Neural cell (in vitro differentiated cells): Measurements from ENCODE around the gene EFTUD2. TPM values are rescaled to one million over a fixed set of nuclear protein-coding genes. Genes with fewer than 3 reads are reported as not detected.

Source experiments
- H2AFZ ChIP-seq: fragments of 200-600, 300-800 bp; sonication (generic), shearing (Covaris generic); 2 replicates; pipeline ENCODE4 v1.6.0; 2014; ENCODE audit warnings: low read depth, mild to moderate bottlenecking, antibody characterized with exemption, low read length, moderate library complexity
- H3F3A ChIP-seq: fragments of 200-600 bp; shearing (Covaris generic); 2 replicates; pipeline ENCODE4 v1.6.1; 2016; ENCODE audit warnings: mild to moderate bottlenecking, moderate library complexity, mixed read lengths, antibody characterized with exemption, low read length; ENCODE audit not compliant: insufficient read depth, poor library complexity, severe bottlenecking
- H3K27ac ChIP-seq: fragments of 200-600, 300-800 bp; sonication (generic), shearing (Covaris generic); 2 replicates; pipeline ENCODE4 v1.5.1; 2014; ENCODE audit warnings: mild to moderate bottlenecking, low read length, moderate library complexity
- H3K27me3 ChIP-seq: fragments of 300-800, 200-600 bp; sonication (generic), shearing (Covaris generic); 2 replicates; pipeline ENCODE4 v1.6.0; 2014; ENCODE audit warnings: mild to moderate bottlenecking, low read depth, low read length, moderate library complexity; ENCODE audit not compliant: insufficient read depth
- H3K36me3 ChIP-seq: fragments of 300-800, 200-600 bp; sonication (generic), shearing (Covaris generic); 2 replicates; pipeline ENCODE4 v1.5.1; 2014; ENCODE audit warnings: mild to moderate bottlenecking, antibody characterized with exemption, low read length, moderate library complexity; ENCODE audit not compliant: insufficient read depth
- H3K4me2 ChIP-seq: fragments of 300-800, 200-600 bp; sonication (generic), shearing (Covaris generic); 2 replicates; pipeline ENCODE4 v1.6.0; 2014; ENCODE audit warnings: mild to moderate bottlenecking, low read length
- H3K4me3 ChIP-seq: fragments of 300-800, 200-600 bp; sonication (generic), shearing (Covaris generic); 2 replicates; pipeline ENCODE4 v1.5.1; 2014; ENCODE audit warnings: mild to moderate bottlenecking, low read length, moderate library complexity
- H3K79me2 ChIP-seq: fragments of 200-600 bp; shearing (Covaris generic); replicated peaks from 2 replicates; pipeline ENCODE4 v1.6.0; 2014; ENCODE audit warnings: mild to moderate bottlenecking, low read length, moderate library complexity; ENCODE audit not compliant: insufficient read depth
- H3K9ac ChIP-seq: fragments of 300-800, 200-600 bp; sonication (generic), shearing (Covaris generic); 2 replicates; pipeline ENCODE4 v1.6.1; 2016; ENCODE audit warnings: mild to moderate bottlenecking, low read length, mixed read lengths
- H3K9me2 ChIP-seq: fragments of 200-600 bp; shearing (Covaris generic); 2 replicates; pipeline ENCODE4 v1.6.1; 2016; ENCODE audit warnings: mild to moderate bottlenecking, low read length, mixed read lengths; ENCODE audit not compliant: insufficient read depth
- H3K9me3 ChIP-seq: fragments of 200-600, 300-800 bp; sonication (generic), shearing (Covaris generic); 2 replicates; pipeline ENCODE4 v1.6.1; 2016; ENCODE audit warnings: mild to moderate bottlenecking, mixed run types, low read length, moderate library complexity, mixed read lengths
- H4K20me1 ChIP-seq: fragments of 200-600 bp; shearing (Covaris generic); 2 replicates; pipeline ENCODE4 v1.6.1; 2016; ENCODE audit warnings: mild to moderate bottlenecking, mixed run types; ENCODE audit not compliant: insufficient read depth
- EP300 ChIP-seq: fragments of 450-650 bp; conservative IDR thresholded peaks from 2 replicates; pipeline ENCODE4 v1.6.1; 2014; ENCODE audit warnings: antibody characterized with exemption, mild to moderate bottlenecking, moderate library complexity; ENCODE audit not compliant: poor library complexity, severe bottlenecking
- EZH2 ChIP-seq: fragments of 200-600, 300-800 bp; shearing (Covaris generic), sonication (generic); IDR thresholded peaks from 2 replicates; pipeline ENCODE4 v1.6.1; 2014; ENCODE audit warnings: antibody characterized with exemption, low read length, borderline replicate concordance, mild to moderate bottlenecking; ENCODE audit not compliant: insufficient read depth, poor library complexity, severe bottlenecking
- MXI1 ChIP-seq: fragments of 450-650 bp; conservative IDR thresholded peaks from 2 replicates; pipeline ENCODE4 v1.6.1; 2014; ENCODE audit warnings: antibody characterized with exemption, mild to moderate bottlenecking; ENCODE audit not compliant: poor library complexity, severe bottlenecking
- POLR2AphosphoS5 ChIP-seq: IDR thresholded peaks from 2 replicates; pipeline ENCODE4 v1.6.1; 2012
- RAD21 ChIP-seq: fragments of 450-650 bp; conservative IDR thresholded peaks from 2 replicates; pipeline ENCODE4 v1.6.1; 2014; ENCODE audit warnings: antibody characterized with exemption, mild to moderate bottlenecking, moderate library complexity
- SMC3 ChIP-seq: fragments of 450-650 bp; conservative IDR thresholded peaks from 2 replicates; pipeline ENCODE4 v1.6.1; 2014; ENCODE audit warnings: antibody characterized with exemption, mild to moderate bottlenecking, moderate library complexity; ENCODE audit not compliant: poor library complexity
- TAF1 ChIP-seq: IDR thresholded peaks from 2 replicates; pipeline ENCODE4 v1.6.1; 2012; ENCODE audit warnings: low read depth
- polyA plus RNA-seq: library from polyadenylated mRNA; depleted of rRNA; stranded (reverse); fragments of >200 nt; gene quantifications from 2 replicates; pipeline ENCODE4 v1.2.3, GENCODE V29; 2014
- TF ChIP-seq, protein P1 (sequence below): fragments of 450-650 bp; IDR thresholded peaks from 2 replicates; pipeline ENCODE4 v1.5.1; 2014; ENCODE audit warnings: antibody characterized with exemption, mild to moderate bottlenecking, moderate library complexity; ENCODE audit not compliant: poor library complexity, severe bottlenecking
- TF ChIP-seq, protein P2 (sequence below): IDR thresholded peaks from 2 replicates; pipeline ENCODE4 v1.6.1; 2012; ENCODE audit warnings: borderline replicate concordance

The EFTUD2 gene
- polyA plus RNA-seq, 1 donor from 2014 or later = 69.4 TPM

- Histone ChIP-seq H3K36me3 (peaks cover 5% of the 10 kb centered on the region), H3K9me2 (no peaks in the 10 kb centered on the region), H3K9ac (no peak overlapping the region), H3K27ac (no peak overlapping the region), H3K9me3 (no peaks in the 10 kb centered on the region), H4K20me1 (no peaks in the 10 kb centered on the region), H3K4me3 (no peak overlapping the region), H3F3A (no peaks in the 10 kb centered on the region), H3K4me2 (no peak overlapping the region), H3K27me3 (no peaks in the 10 kb centered on the region), H2AFZ (no peak overlapping the region), H3K79me2 (no peaks in the 10 kb centered on the region)
- TF ChIP-seq MXI1 = no peak
- TF ChIP-seq EZH2 = no peak
- no peak for TF ChIP-seq EP300
- TF ChIP-seq RAD21 = no peak
- no peak for TF ChIP-seq SMC3
- TF ChIP-seq, protein P1, sequence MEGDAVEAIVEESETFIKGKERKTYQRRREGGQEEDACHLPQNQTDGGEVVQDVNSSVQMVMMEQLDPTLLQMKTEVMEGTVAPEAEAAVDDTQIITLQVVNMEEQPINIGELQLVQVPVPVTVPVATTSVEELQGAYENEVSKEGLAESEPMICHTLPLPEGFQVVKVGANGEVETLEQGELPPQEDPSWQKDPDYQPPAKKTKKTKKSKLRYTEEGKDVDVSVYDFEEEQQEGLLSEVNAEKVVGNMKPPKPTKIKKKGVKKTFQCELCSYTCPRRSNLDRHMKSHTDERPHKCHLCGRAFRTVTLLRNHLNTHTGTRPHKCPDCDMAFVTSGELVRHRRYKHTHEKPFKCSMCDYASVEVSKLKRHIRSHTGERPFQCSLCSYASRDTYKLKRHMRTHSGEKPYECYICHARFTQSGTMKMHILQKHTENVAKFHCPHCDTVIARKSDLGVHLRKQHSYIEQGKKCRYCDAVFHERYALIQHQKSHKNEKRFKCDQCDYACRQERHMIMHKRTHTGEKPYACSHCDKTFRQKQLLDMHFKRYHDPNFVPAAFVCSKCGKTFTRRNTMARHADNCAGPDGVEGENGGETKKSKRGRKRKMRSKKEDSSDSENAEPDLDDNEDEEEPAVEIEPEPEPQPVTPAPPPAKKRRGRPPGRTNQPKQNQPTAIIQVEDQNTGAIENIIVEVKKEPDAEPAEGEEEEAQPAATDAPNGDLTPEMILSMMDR = no peak
- TF ChIP-seq, protein P2, sequence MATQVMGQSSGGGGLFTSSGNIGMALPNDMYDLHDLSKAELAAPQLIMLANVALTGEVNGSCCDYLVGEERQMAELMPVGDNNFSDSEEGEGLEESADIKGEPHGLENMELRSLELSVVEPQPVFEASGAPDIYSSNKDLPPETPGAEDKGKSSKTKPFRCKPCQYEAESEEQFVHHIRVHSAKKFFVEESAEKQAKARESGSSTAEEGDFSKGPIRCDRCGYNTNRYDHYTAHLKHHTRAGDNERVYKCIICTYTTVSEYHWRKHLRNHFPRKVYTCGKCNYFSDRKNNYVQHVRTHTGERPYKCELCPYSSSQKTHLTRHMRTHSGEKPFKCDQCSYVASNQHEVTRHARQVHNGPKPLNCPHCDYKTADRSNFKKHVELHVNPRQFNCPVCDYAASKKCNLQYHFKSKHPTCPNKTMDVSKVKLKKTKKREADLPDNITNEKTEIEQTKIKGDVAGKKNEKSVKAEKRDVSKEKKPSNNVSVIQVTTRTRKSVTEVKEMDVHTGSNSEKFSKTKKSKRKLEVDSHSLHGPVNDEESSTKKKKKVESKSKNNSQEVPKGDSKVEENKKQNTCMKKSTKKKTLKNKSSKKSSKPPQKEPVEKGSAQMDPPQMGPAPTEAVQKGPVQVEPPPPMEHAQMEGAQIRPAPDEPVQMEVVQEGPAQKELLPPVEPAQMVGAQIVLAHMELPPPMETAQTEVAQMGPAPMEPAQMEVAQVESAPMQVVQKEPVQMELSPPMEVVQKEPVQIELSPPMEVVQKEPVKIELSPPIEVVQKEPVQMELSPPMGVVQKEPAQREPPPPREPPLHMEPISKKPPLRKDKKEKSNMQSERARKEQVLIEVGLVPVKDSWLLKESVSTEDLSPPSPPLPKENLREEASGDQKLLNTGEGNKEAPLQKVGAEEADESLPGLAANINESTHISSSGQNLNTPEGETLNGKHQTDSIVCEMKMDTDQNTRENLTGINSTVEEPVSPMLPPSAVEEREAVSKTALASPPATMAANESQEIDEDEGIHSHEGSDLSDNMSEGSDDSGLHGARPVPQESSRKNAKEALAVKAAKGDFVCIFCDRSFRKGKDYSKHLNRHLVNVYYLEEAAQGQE = no peak
- TF ChIP-seq POLR2AphosphoS5 = no peak
- TF ChIP-seq TAF1 = no peak
Measured at GRCh38 chr17:44887971-44888954, 11.0 kb downstream of the EFTUD2 start.

DNA sequence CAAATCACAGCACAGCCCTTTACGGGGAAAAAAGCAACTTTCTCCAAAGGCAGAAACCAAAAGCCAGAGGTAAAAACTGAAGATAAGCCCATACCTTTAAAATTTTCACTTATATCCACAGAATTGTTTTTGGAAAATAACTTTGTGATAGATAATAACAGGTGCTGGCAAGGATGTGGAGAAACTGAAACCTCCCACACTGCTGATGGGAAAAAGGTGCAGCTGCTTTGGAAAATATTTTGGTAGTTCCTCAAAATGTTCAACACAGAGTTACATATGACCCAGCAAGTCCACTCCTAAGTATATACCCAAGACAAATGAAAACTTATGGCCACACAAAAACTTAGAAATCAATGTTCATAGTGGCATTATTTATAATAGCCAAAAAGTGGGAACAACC lies 12.2 kb downstream of the EFTUD2 start:
- Histone ChIP-seq H3K79me2 (no peaks in the 10 kb centered on the region), H3K4me3 (no peak overlapping the region), H3K36me3 (peaks cover 5% of the 10 kb centered on the region), H3K9me3 (no peaks in the 10 kb centered on the region), H3K9me2 (no peaks in the 10 kb centered on the region), H3F3A (no peaks in the 10 kb centered on the region), H3K9ac (no peak overlapping the region), H2AFZ (no peak overlapping the region), H4K20me1 (no peaks in the 10 kb centered on the region), H3K27me3 (no peaks in the 10 kb centered on the region), H3K27ac (no peak overlapping the region), H3K4me2 (no peak overlapping the region)
- TF ChIP-seq, protein P2 = no peak
- TF ChIP-seq MXI1 (no peak), SMC3 (no peak), EP300 (no peak), TAF1 (no peak), POLR2AphosphoS5 (no peak), RAD21 (no peak), EZH2 (no peak)
- TF ChIP-seq, protein P1 = no peak
